Activated CD8-positive, alpha-beta memory T cell treated with anti-CD3 and anti-CD28 coated beads for 1 hour (primary cell): ENCODE results near the gene LRRC8D.
"Not testable (repeated sequence)": the region's sequence is repeated elsewhere in the genome, so short reads cannot be mapped to it uniquely, and the experiment has no call there.

ENCODE experiments used
- DNase-seq, 2 donors: peaks; one replicate each; pipeline ENCODE4 v3.0.0-alpha.2; 2020; ENCODE audit warnings: low read depth in 1 of 2; ENCODE audit errors: extremely low read depth in 1 of 2

The LRRC8D gene

DNA sequence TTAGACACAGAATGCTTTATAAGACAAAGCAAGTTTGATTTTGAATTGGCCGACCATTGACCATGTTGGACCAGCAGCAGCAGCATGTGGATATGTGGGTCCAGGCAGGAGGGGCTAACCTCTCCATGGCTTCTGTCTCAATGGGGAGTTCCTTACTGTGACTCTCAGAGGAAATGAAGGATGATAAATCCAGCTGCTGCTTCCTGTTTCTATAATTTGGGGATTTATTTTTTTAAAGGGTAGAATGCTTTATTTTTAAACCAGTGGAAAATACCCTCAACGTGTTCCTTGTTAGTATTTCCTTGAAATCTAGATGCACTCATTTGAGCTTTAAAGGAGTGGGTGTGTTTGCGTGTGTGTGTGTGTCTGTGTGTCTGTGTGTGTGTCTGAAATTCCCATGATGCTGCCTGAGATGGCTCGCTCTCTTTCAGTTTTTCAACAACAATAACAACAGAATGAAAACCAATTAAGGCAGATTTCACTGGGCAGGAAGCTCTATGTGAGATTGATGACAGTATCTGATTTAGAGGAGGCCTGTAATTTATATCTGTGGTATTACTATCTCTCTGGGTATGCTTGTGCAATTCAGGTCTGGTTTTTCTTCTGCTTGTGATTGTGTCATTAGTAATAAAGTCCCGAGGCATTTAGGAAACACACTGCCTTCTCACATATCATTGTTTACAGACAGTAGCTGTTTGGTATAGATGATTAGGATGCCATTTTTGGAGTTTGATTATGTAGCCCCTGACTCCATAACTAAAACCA, 88.0 kb downstream of the LRRC8D start:
- DNase-seq = no peak

GRCh38 chr1:89910268-89910667, 89.4 kb downstream of the LRRC8D start:
- no peak for DNase-seq

- no peak for DNase-seq
Observed at GRCh38 chr1:89910780-89911179, 89.9 kb downstream of the LRRC8D start.

GRCh38 chr1:89911191-89911991, 90.6 kb downstream of the LRRC8D start:
- no peak for DNase-seq

GRCh38 chr1:89912073-89912472, 91.2 kb downstream of the LRRC8D start:
- DNase-seq = no peak

DNA sequence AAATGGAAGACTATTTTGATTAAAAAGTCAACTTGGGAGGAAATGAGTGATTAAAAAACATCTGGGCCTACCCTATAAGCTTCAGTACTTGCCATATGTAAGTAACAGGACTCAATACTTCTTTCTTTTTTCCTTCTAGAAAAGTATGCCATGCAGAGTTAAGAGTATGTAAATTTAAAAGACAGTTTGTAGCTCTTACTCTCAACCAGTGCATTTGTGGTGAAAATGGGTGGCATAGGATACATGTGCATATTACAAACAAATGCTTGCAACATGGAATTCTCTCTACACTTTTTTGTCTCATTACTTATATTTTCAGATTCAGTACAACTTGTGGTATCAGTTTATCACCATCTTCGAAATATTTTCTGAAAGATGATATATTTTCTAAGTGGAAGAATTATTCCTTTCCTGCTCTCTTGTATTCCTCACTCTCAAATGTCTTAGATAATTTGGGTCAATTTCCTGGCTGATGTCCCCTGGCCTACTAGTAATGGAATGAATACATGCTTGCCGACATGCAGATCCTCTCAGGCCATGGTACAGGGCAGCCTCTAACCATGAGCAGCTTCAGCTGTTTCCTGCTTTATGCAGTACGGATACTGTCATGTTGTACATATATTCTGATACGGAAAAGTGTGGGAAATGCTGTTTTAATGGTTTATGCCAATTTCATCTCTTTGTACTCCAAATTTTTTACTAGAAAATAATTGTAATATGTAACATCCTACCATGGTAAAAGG, 92.7 kb downstream of the LRRC8D start:
- DNase-seq = no peak

- DNase-seq = no peak
Observed at GRCh38 chr1:89917353-89917752, 96.5 kb downstream of the LRRC8D start.

GRCh38 chr1:89918127-89918793, 97.4 kb downstream of the LRRC8D start:
- no peak for DNase-seq

DNA sequence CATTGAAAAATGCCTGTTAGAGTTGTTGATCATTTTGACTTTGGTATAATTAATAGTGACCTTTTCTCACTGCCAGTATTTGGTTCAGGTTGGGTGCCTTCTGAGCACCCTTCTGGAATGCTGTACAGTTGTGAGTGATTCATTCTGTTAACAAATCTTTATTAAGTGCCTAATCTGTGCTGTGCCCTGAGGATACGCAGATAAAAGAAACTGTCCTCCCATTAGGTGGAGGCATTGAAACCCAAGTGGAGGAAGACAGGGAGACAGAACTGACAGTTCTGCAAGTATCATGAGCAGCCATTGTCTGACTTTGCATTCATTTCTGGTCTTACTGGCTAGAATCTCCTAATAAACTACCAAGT, 97.9 kb downstream of the LRRC8D start:
- DNase-seq = no peak

DNA sequence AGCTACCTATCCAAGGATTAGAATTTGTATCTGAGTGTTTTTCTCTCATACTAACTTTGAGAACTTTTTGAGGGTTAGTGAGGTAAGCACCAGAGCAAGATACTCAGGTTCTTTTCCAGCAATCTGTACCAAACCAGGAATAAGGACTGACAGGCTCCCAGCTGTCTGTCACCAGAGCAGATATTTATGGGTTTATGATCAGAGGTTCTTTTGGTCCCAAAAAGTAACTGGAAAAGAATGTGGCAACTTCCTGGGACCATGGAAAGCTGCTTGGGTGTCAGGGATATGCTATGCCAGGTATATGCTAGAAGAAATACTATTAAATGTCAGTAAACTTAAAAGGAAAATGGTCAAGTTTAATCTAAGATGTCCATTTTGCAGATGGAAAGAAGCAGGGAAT, 98.3 kb downstream of the LRRC8D start:
- DNase-seq = no peak

- DNase-seq = no peak
Observed at GRCh38 chr1:89922911-89923310, 102.1 kb downstream of the LRRC8D start.

DNA sequence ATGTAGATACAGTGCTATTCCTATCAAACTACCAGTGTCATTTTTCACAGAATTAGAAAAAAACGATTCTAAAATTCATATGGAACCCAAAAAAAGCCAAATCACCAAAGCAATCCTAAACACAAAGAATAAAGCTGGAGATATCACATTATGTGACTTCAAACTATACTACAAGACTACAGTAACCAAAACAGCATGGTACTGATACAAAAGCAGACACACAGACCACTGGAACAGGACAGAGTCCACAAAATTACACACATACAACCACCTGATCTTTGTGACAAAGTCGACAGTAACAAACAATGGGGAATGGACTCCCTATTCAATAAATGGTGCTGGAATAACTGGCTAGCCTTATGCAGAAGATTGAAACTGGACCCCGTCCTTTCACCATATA, 102.7 kb downstream of the LRRC8D start:
- no peak for DNase-seq

- not testable (repeated sequence) for DNase-seq
Observed at GRCh38 chr1:89924075-89924474, 103.2 kb downstream of the LRRC8D start.

GRCh38 chr1:89927049-89927448, 106.2 kb downstream of the LRRC8D start:
- no peak for DNase-seq

DNA sequence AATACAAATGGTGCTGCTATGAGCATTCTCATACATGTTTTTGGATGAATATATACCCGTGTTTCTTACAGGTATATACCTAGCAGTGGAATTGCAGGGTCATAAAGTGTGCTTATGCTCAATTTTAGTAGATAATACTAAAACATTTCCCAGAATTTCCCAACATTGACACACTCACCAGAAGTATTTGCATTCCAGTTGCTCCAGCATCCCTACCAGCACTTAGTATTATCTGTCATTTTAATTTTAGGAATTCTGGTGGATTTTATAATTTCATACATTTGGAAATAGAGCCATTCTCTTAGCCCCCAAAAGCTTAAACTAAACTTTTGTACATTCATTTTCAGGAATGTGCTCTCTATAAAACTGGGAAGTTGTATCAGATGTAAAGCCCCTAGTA, 106.6 kb downstream of the LRRC8D start:
- DNase-seq = no peak

DNA sequence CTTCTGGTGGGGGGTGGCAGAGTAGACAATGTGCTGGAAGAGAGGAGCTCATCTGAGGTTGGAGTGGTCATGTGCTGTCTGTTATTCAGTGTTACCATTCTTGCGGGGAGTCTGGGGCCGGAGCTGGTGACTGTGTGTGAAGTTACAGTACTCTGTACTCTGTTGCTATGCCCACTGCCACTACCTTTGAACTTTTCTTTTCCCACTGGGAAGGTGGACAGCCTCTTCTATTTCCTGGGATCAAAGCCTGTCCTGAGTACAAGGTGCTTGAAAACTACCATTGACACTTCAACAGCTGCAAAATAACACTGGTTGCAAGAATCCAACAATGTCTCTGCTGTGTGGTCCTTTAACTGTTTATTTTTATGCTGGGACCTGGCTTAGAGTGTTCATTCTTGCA, 107.7 kb downstream of the LRRC8D start:
- no peak for DNase-seq

GRCh38 chr1:89929467-89930063, 108.7 kb downstream of the LRRC8D start:
- no peak for DNase-seq

- DNase-seq = no peak
Observed at GRCh38 chr1:89930579-89930978, 109.7 kb downstream of the LRRC8D start.

- DNase-seq = no peak
Observed at GRCh38 chr1:89931964-89932363, 111.1 kb downstream of the LRRC8D start.

DNA sequence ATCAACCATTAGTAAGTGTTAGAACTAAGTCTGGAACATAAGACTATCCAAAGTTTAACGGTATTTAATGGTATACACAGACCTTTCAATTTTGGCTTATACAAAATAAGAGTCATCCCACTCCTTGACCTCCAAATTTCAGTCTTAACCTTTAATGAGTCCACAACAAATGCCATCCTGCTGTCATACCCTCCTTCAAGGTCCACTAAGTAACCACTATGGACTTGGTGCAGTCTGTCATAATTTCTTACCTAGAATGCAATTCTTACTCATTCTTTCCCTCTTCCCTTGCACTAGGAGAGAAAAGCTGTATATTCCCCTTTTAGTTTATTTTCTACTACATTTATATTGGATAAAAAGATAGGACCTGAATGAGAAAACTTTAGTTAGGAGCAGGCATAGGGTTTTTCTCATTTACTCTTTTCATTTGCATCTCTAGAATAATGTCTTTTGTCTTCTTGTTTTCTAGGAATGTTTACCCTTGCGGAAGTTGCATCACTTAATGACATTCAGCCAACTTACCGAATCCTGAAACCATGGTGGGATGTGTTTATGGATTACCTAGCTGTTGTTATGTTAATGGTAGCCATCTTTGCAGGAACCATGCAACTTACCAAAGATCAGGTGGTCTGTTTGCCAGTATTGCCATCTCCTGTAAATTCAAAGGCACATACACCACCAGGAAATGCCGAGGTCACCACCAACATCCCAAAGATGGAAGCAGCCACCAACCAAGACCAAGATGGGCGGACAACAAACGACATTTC, 111.9 kb downstream of the LRRC8D start:
- DNase-seq = no peak
